CD4-positive, alpha-beta T cell (primary cell): ENCODE measurements around the gene MUL1. TPM values are rescaled to one million over a fixed set of nuclear protein-coding genes. Genes with fewer than 3 reads are reported as not detected.
A peak's percentile ranks its signal among the peaks of the same experiment; 100 is the strongest.

ENCODE experiments used
- ATAC-seq: fragments of 200-7000 bp; cut with Tn5 transposase; one replicate; pipeline ENCODE4 v1.10.0; 2022; ENCODE audit warnings: mild to moderate bottlenecking; ENCODE audit not compliant: poor library complexity
- CTCF ChIA-PET: fragments of 350-600 bp; sonication (Branson Sonifier 250); formaldehyde crosslinking; loops from one replicate; lab custom pipeline; 2021; ENCODE audit warnings: antibody characterized with exemption, inconsistent platforms; lab: Charles Lee
- POLR2A ChIA-PET: fragments of 350-600 bp; sonication (Branson Sonifier 250); formaldehyde crosslinking; loops from one replicate; lab custom pipeline; 2021; ENCODE audit warnings: antibody characterized with exemption, inconsistent platforms; lab: Charles Lee
- DNase-seq, 14 experiments: peaks; one replicate each; pipeline ENCODE4 v3.0.0-alpha.2; 2013 to 2020; ENCODE audit warnings: mixed read lengths in 2 of 14
- H3K27ac ChIP-seq, 2 donors: one replicate each; pipeline versions ENCODE4 v1.5.1 to v1.7.0; 2013; ENCODE audit warnings: low read length in 2 of 2, low read depth in 1 of 2, mild to moderate bottlenecking in 1 of 2
- H3K27me3 ChIP-seq, 2 experiments: 1 replicate in 1 of 2; 2 replicates in 1 of 2; pipeline versions ENCODE4 v1.6.1 to v1.7.0; 2013; ENCODE audit warnings: low read length in 2 of 2, control low read depth in 1 of 2, mild to moderate bottlenecking in 1 of 2, moderate library complexity in 1 of 2; ENCODE audit not compliant: insufficient read depth in 2 of 2, control insufficient read depth in 1 of 2
- H3K36me3 ChIP-seq: one replicate; pipeline ENCODE4 v1.6.1; 2013; ENCODE audit warnings: low read length, control low read depth; ENCODE audit not compliant: insufficient read depth
- H3K4me1 ChIP-seq: one replicate; pipeline ENCODE4 v1.6.1; 2013; ENCODE audit warnings: low read length, control low read depth; ENCODE audit not compliant: insufficient read depth
- H3K4me3 ChIP-seq: one replicate; pipeline ENCODE4 v1.5.1; 2013; ENCODE audit warnings: mild to moderate bottlenecking, low read length, moderate library complexity
- H3K9me3 ChIP-seq, 2 experiments: 1 replicate in 1 of 2; 2 replicates in 1 of 2; pipeline versions ENCODE4 v1.6.1 to v1.7.0; 2013; ENCODE audit warnings: low read length in 2 of 2, mild to moderate bottlenecking in 2 of 2, control low read depth in 1 of 2, moderate library complexity in 1 of 2; ENCODE audit not compliant: control insufficient read depth in 1 of 2, insufficient read depth in 1 of 2
- H3K27ac Mint-ChIP-seq: one replicate; pipeline ENCODE4 v1.8.0; 2020; ENCODE audit warnings: mixed read lengths
- H3K27me3 Mint-ChIP-seq: one replicate; pipeline ENCODE4 v1.8.0; 2021; ENCODE audit warnings: mixed read lengths
- H3K36me3 Mint-ChIP-seq: one replicate; pipeline ENCODE4 v1.8.0; 2021; ENCODE audit warnings: low read depth, mixed read lengths
- H3K4me1 Mint-ChIP-seq: one replicate; pipeline ENCODE4 v1.8.0; 2021; ENCODE audit warnings: low read depth, mixed read lengths
- H3K4me3 Mint-ChIP-seq: one replicate; pipeline ENCODE4 v1.8.0; 2020; ENCODE audit warnings: mild to moderate bottlenecking, mixed read lengths
- H3K9me3 Mint-ChIP-seq: one replicate; pipeline ENCODE4 v1.8.0; 2020; ENCODE audit warnings: mixed read lengths
- CTCF ChIP-seq: fragments of 200-600 bp; IDR thresholded peaks from one replicate; pipeline ENCODE4 v1.8.0; 2022; ENCODE audit warnings: antibody characterized with exemption, mild to moderate bottlenecking
- intact Hi-C, 2 experiments: fragments of 100-400 bp; cut with DNase I in 1 of 2; cut with micrococcal nuclease in 1 of 2; formaldehyde crosslinking; loops; one replicate each; pipeline versions ENCODE4 v1.15.1 to v1.9.0; 2023 to 2025; cut with DNase I, micrococcal nuclease
- total RNA-seq, 174 experiments: library from RNA in 2 of 174; stranded (reverse) in 2 of 174; gene quantifications; one replicate each; pipeline ENCODE4 v1.2.3 and lab custom pipeline; 2021 to 2026

MUL1 gene
- total RNA-seq, 2 experiments from 2014 or later: 17.2 to 17.6 TPM

GRCh38 chr1:20496241-20496661, 11.7 kb downstream of the MUL1 start:
- POLR2A ChIA-PET: no interaction called here
- no peaks in the 10 kb centered on the region for H3K27me3 ChIP-seq
- CTCF ChIA-PET: no interaction called here
- Mint-ChIP-seq H3K4me1 (no peaks in the 10 kb centered on the region), H3K36me3 (peaks cover 31% of the 10 kb centered on the region), H3K27ac (no peak overlapping the region), H3K4me3 (no peak overlapping the region), H3K27me3 (no peaks in the 10 kb centered on the region), H3K9me3 (no peaks in the 10 kb centered on the region)
- intact Hi-C loops: no loop called here
- DNase-seq: peak in 1 of 14 experiments; percentile 16
- H3K4me1 ChIP-seq: peaks cover 9% of the 10 kb centered on the region
- no peak overlapping the region for H3K27ac ChIP-seq
- H3K4me3 ChIP-seq: no peak overlapping the region
- ATAC-seq: no peak
- no peaks in the 10 kb centered on the region for H3K9me3 ChIP-seq
- H3K36me3 ChIP-seq: peaks cover 31% of the 10 kb centered on the region
- no peak for TF ChIP-seq CTCF

GRCh38 chr1:20495661-20496060, 12.3 kb downstream of the MUL1 start:
- Histone ChIP-seq H3K4me1 (peaks cover 9% of the 10 kb centered on the region), H3K36me3 (peaks cover 25% of the 10 kb centered on the region), H3K27me3 (no peaks in the 10 kb centered on the region), H3K27ac (no peak overlapping the region), H3K9me3 (no peaks in the 10 kb centered on the region), H3K4me3 (no peak overlapping the region)
- Mint-ChIP-seq H3K4me3 (no peak overlapping the region), H3K4me1 (no peaks in the 10 kb centered on the region), H3K27ac (no peak overlapping the region), H3K9me3 (no peaks in the 10 kb centered on the region), H3K27me3 (no peaks in the 10 kb centered on the region), H3K36me3 (peaks cover 25% of the 10 kb centered on the region)
- intact Hi-C loops: no loop called here
- ATAC-seq (no peak), DNase-seq (no peak)
- no peak for TF ChIP-seq CTCF
- POLR2A ChIA-PET: no interaction called here
- CTCF ChIA-PET: interaction anchor here (1.3 kb wide), 1 partner anchor 10 kb away, joined by 3 read pairs; the partner anchor contains the start of gene CAMK2N1

- no peak for TF ChIP-seq CTCF
- POLR2A ChIA-PET: interaction anchor here (1.0 to 1.4 kb wide), 3 partner anchors 12 to 282 kb away, joined by 3 to 4 read pairs (median 3); no protein-coding TSS in a partner anchor
- no peak for DNase-seq
Observed at GRCh38 chr1:20494609-20495311, 13.2 kb downstream of the MUL1 start.

More at GRCh38 chr1:20494609-20495311, 13.2 kb downstream of the MUL1 start:
- Mint-ChIP-seq H3K4me1 (no peaks in the 10 kb centered on the region), H3K36me3 (peaks cover 16% of the 10 kb centered on the region), H3K27me3 (no peaks in the 10 kb centered on the region), H3K9me3 (no peaks in the 10 kb centered on the region), H3K4me3 (no peak overlapping the region), H3K27ac (no peak overlapping the region)
- no peak for ATAC-seq
- no peak overlapping the region for H3K27ac ChIP-seq
- H3K27me3 ChIP-seq: peaks cover under 1 to 2% of the 10 kb centered on the region in 2 experiments
- H3K9me3 ChIP-seq: no peaks in the 10 kb centered on the region
- intact Hi-C loops: loop anchor here (1.0 to 5.0 kb wide), 2 partner anchors 297 to 576 kb away; no protein-coding TSS in a partner anchor
- H3K4me1 ChIP-seq: peaks cover 9% of the 10 kb centered on the region
- no peak overlapping the region for H3K4me3 ChIP-seq
- peaks cover 16% of the 10 kb centered on the region for H3K36me3 ChIP-seq
- CTCF ChIA-PET: interaction anchor here (0.5 to 1.4 kb wide), 5 partner anchors 7 to 282 kb away, joined by 3 to 5 read pairs (median 4); partner anchors contain the start of gene CAMK2N1
